OCI-LY7 (cell line): ENCODE results near the gene OLFM2. TPM values are rescaled to one million over a fixed set of nuclear protein-coding genes. Genes with fewer than 3 reads are reported as not detected.

Experiments used
- BruUV-seq: library from RNA; stranded (reverse); fragments of 400-500 nt; replicated peaks from 2 replicates; lab custom pipeline; 2021; lab: Mats Ljungman, UMichigan
- CTCF ChIA-PET: fragments of 300-600 bp; sonication (Branson Sonifier 250); formaldehyde crosslinking; loops from one replicate; lab custom pipeline; 2022; ENCODE audit warnings: antibody characterized with exemption; ENCODE audit not compliant: unreplicated experiment; lab: Charles Lee
- POLR2A ChIA-PET: fragments of 300-600 bp; sonication (Branson Sonifier 250); formaldehyde crosslinking; loops from one replicate; lab custom pipeline; 2022; ENCODE audit warnings: antibody characterized with exemption; lab: Charles Lee
- DNase-seq: peaks from one replicate; pipeline ENCODE4 v3.0.0-alpha.2; 2015; ENCODE audit warnings: low spot score
- H2AFZ ChIP-seq: fragments of 200-600 bp; sonication (generic), shearing (Covaris generic); 2 replicates; pipeline ENCODE4 v1.6.1; 2014; ENCODE audit warnings: mild to moderate bottlenecking, antibody characterized with exemption, low read length, moderate library complexity
- H3K27ac ChIP-seq: fragments of 200-600 bp; sonication (generic); 2 replicates; pipeline ENCODE4 v1.5.1; 2014; ENCODE audit warnings: mixed run types, low read depth, mild to moderate bottlenecking, moderate library complexity, low read length, inconsistent platforms; ENCODE audit not compliant: poor library complexity, severe bottlenecking
- H3K36me3 ChIP-seq: fragments of 200-600 bp; sonication (generic); 2 replicates; pipeline ENCODE4 v1.6.1; 2014; ENCODE audit warnings: mild to moderate bottlenecking, antibody characterized with exemption, low read length, moderate library complexity, mixed read lengths; ENCODE audit not compliant: insufficient read depth
- H3K4me1 ChIP-seq: fragments of 200-600 bp; sonication (generic); 2 replicates; pipeline ENCODE4 v1.5.1; 2014; ENCODE audit warnings: mild to moderate bottlenecking, low read length; ENCODE audit not compliant: insufficient read depth, poor library complexity, severe bottlenecking
- H3K4me2 ChIP-seq: fragments of 200-600 bp; sonication (generic); 2 replicates; pipeline ENCODE4 v1.6.1; 2014; ENCODE audit warnings: mild to moderate bottlenecking, low read length
- H3K4me3 ChIP-seq: fragments of 200-600 bp; sonication (generic); 2 replicates; pipeline ENCODE4 v1.5.1; 2014; ENCODE audit warnings: mild to moderate bottlenecking, low read depth, low read length; ENCODE audit not compliant: poor library complexity, severe bottlenecking
- H3K79me2 ChIP-seq: fragments of 200-600 bp; sonication (generic); 2 replicates; pipeline ENCODE4 v1.6.1; 2016; ENCODE audit warnings: low read depth, mild to moderate bottlenecking, low read length, moderate library complexity, mixed read lengths; ENCODE audit not compliant: insufficient read depth
- H3K9me2 ChIP-seq: fragments of 200-600 bp; sonication (generic); 2 replicates; pipeline ENCODE4 v1.6.1; 2016; ENCODE audit warnings: mild to moderate bottlenecking, low read length, mixed read lengths; ENCODE audit not compliant: insufficient read depth
- H3K9me3 ChIP-seq: fragments of 200-600 bp; sonication (generic); 2 replicates; pipeline ENCODE4 v1.6.1; 2014; ENCODE audit warnings: mild to moderate bottlenecking, mixed run types, low read length, mixed read lengths
- H4K20me1 ChIP-seq: fragments of 200-600 bp; sonication (generic); 2 replicates; pipeline ENCODE4 v1.6.1; 2014; ENCODE audit warnings: mild to moderate bottlenecking, antibody characterized with exemption, low read length, moderate library complexity, mixed read lengths; ENCODE audit not compliant: insufficient read depth
- CTCF ChIP-seq: fragments of 200-600 bp; sonication (generic); conservative IDR thresholded peaks from 2 replicates; pipeline ENCODE4 v1.5.1; 2014; ENCODE audit warnings: mild to moderate bottlenecking, antibody characterized with exemption, low read length, moderate library complexity, mixed read lengths
- EZH2phosphoT487 ChIP-seq: fragments of 200-600 bp; sonication (generic); IDR thresholded peaks from 2 replicates; pipeline ENCODE4 v1.6.1; 2018; ENCODE audit warnings: low read depth, borderline replicate concordance, mild to moderate bottlenecking, mixed run types, antibody characterized with exemption, low read length, moderate library complexity, mixed read lengths
- intact Hi-C: fragments of 100-400 bp; cut with micrococcal nuclease; formaldehyde crosslinking; loops from one replicate; pipeline ENCODE4 v1.10.0; 2022; ENCODE audit not compliant: unreplicated experiment
- total RNA-seq, 2 experiments: library from RNA; depleted of rRNA in 1 of 2; stranded (reverse); fragments of >200 nt in 1 of 2; shearing (Covaris generic) in 1 of 2; gene quantifications; 2 replicates each; pipeline ENCODE4 v1.2.3, GENCODE V29; 2014 to 2022

OLFM2 gene
- total RNA-seq, 2 experiments from 2014 or later = not detected

- Histone ChIP-seq H2AFZ (no peak overlapping the region), H3K4me2 (no peak overlapping the region), H3K4me1 (no peaks in the 10 kb centered on the region), H3K9me2 (no peaks in the 10 kb centered on the region), H3K4me3 (no peak overlapping the region), H3K79me2 (no peaks in the 10 kb centered on the region), H3K27ac (no peak overlapping the region), H3K9me3 (no peaks in the 10 kb centered on the region), H4K20me1 (no peaks in the 10 kb centered on the region), H3K36me3 (peaks cover 86% of the 10 kb centered on the region)
- POLR2A ChIA-PET = no interaction called here
- BruUV-seq = no TSS peak
- TF ChIP-seq CTCF (no peak), EZH2phosphoT487 (no peak)
- intact Hi-C loops = no loop called here
- CTCF ChIA-PET = no interaction called here
- no peak for DNase-seq
Measured at GRCh38 chr19:9842834-9843625, 93.3 kb downstream of the OLFM2 start.

- no peak for TF ChIP-seq CTCF
- no peak for TF ChIP-seq EZH2phosphoT487
- Histone ChIP-seq H3K4me1 (peaks cover 11% of the 10 kb centered on the region), H3K79me2 (peaks cover 15% of the 10 kb centered on the region), H4K20me1 (no peaks in the 10 kb centered on the region), H3K36me3 (peaks cover 69% of the 10 kb centered on the region), H3K27ac (no peak overlapping the region), H3K9me2 (no peaks in the 10 kb centered on the region), H3K9me3 (no peaks in the 10 kb centered on the region), H3K4me3 (no peak overlapping the region), H2AFZ (no peak overlapping the region), H3K4me2 (no peak overlapping the region)
- ChIA-PET CTCF (no interaction called here), POLR2A (interaction anchor here (0.6 to 0.9 kb wide), 4 partner anchors 12 to 257 kb away, joined by 3 to 4 read pairs (median 3); no protein-coding TSS in a partner anchor)
- DNase-seq = no peak
- no TSS peak for BruUV-seq
- intact Hi-C loops = no loop called here
Measured at GRCh38 chr19:9839415-9839814, 96.9 kb downstream of the OLFM2 start.

DNA sequence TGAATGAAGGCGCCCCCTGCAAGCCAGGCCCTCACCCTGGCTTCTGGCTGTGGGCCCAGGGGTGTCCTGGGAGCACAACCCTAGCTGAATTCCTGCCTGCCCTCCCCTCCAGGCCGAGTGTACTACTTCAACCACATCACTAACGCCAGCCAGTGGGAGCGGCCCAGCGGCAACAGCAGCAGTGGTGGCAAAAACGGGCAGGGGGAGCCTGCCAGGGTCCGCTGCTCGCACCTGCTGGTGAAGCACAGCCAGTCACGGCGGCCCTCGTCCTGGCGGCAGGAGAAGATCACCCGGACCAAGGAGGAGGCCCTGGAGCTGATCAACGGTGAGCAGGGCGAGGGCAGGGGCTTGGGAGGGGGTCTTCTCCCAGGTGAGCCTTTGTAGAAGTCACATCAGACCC lies 98.0 kb downstream of the OLFM2 start:
- ChIA-PET POLR2A (no interaction called here), CTCF (no interaction called here)
- H3K27ac ChIP-seq = no peak overlapping the region
- no peak for DNase-seq
- H4K20me1 ChIP-seq = no peaks in the 10 kb centered on the region
- H3K4me2 ChIP-seq = no peak overlapping the region
- peaks cover 58% of the 10 kb centered on the region for H3K36me3 ChIP-seq
- no peak overlapping the region for H3K4me3 ChIP-seq
- no peaks in the 10 kb centered on the region for H3K9me2 ChIP-seq
- H3K79me2 ChIP-seq = peaks cover 15% of the 10 kb centered on the region
- BruUV-seq = no TSS peak
- TF ChIP-seq CTCF = no peak
- no peak for TF ChIP-seq EZH2phosphoT487
- H3K4me1 ChIP-seq = peaks cover 17% of the 10 kb centered on the region
- intact Hi-C loops = no loop called here
- H3K9me3 ChIP-seq = no peaks in the 10 kb centered on the region
- no peak overlapping the region for H2AFZ ChIP-seq
